Measurements from ENCODE around the gene NUDT7.

NUDT7 gene

DNA sequence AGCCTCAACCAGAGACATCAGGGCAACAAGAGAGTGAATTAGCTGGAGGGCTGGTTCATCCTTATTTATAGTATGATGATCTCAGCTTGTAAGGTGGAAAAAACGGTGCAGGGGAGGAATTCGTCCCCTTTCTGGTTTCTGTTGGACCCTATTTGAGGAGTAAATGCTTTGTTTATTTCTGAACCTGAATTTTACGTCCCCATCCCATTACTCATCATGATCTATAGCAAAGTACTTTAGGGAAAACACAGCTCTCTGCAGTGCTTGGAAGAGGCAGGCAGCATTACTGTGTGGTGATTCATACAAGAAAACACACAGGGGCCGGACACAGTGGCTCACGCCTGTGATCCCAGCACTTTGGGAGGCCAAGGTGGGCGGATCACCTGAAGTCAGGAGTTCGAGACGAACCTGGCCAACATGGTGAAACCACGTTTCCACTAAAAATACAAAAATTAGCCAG lies 58.1 kb downstream of the NUDT7 start:
- DNase-seq (ENCODE audit: low read depth in 2 of 2), result no peak

GRCh38 chr16:77781091-77781490 lies 58.8 kb downstream of the NUDT7 start:
- DNase-seq (ENCODE audit: low read depth in 2 of 2), result no peak

GRCh38 chr16:77782694-77783093 lies 60.4 kb downstream of the NUDT7 start:
- DNase-seq (ENCODE audit: low read depth in 2 of 2), result no peak

- no peak for DNase-seq (ENCODE audit: low read depth in 2 of 2)
Measured at GRCh38 chr16:77784441-77785372, 62.4 kb downstream of the NUDT7 start.

GRCh38 chr16:77785373-77785764 lies 63.1 kb downstream of the NUDT7 start:
- DNase-seq (ENCODE audit: low read depth in 2 of 2), result no peak

- DNase-seq (ENCODE audit: low read depth in 2 of 2), result no peak
Measured at GRCh38 chr16:77786186-77786847, 64.0 kb downstream of the NUDT7 start.

- no peak for DNase-seq (ENCODE audit: low read depth in 2 of 2)
Measured at GRCh38 chr16:77787452-77787851, 65.1 kb downstream of the NUDT7 start.

DNA sequence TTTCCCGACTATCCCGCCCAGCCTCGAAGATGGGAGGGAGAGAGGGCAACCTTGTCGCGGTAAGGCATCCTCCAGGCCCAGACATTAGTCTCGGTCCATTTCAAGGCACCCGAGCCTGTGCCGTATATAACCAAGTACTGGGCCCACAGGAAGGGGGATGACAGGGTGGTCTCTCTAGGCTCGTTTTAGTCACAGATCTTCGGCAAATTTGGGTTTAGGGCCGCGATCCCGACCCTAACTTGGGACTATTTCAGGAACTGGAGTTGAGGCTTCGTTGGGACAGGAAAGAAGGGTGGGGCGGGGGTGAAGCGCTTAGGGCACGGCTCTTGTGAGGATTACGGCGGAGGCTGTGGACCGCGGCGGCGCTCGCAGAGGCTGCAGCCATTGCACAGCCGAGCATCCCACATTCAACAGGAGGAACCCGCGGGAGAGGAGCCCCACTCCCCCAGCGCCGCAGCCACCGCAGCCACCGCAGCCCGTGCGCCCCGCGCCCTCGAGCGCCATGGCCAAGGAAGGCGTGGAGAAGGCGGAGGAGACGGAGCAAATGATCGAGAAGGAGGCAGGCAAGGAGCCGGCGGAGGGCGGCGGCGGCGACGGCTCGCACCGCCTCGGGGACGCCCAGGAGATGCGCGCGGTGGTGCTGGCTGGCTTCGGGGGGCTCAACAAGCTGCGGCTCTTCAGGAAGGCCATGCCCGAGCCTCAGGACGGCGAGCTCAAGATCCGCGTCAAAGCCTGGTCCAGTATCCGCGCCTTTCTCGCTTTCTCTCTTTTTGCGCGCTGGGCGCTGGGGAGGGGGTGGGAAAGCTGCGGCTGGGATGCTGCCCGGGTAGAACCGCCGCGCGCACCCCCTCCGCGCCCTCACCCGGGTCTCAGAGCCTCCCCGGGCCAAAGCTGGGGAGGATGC lies 66.1 kb downstream of the NUDT7 start, which contains the start of gene VAT1L:
VAT1L (plus strand) TSS at position 384 of the 904 bp plus-strand sequence; CDS start at position 503, 119 bp downstream.
- no peak for DNase-seq (ENCODE audit: low read depth in 2 of 2)

- no peak for DNase-seq (ENCODE audit: low read depth in 2 of 2)
Measured at GRCh38 chr16:77789085-77790008, 67.0 kb downstream of the NUDT7 start.

- no peak for DNase-seq (ENCODE audit: low read depth in 2 of 2)
Measured at GRCh38 chr16:77790009-77790372, 67.7 kb downstream of the NUDT7 start.

GRCh38 chr16:77790912-77791311 lies 68.6 kb downstream of the NUDT7 start:
- DNase-seq (ENCODE audit: low read depth in 2 of 2), result no peak

All from stimulated activated CD8-positive, alpha-beta memory T cell treated with anti-CD3 and anti-CD28 coated beads, Interleukin-2, amount 100 ng/mL, for 48 hours (primary cell).